ENCODE measurements around the gene MARK3. TPM values are rescaled to one million over a fixed set of nuclear protein-coding genes. Genes with fewer than 3 reads are reported as not detected.

MARK3 gene
- total and polyA plus RNA-seq, 2 of the 13 experiments (the other 11 are each of a cell fraction or from before 2014, with no cell fraction given), result 47.7 to 56.6 TPM

- WGBS (ENCODE audit: low lambda C conversion rate), result 96% methylated on average over 11 of the region's 11 CpGs
- no TSS peak for BruUV-seq (replicated peaks)
- TF ChIP-seq RXRB (CRISPR knock-in tag; IDR thresholded peaks at IDR 0.05; ENCODE audit: borderline replicate concordance), result no peak
- TF ChIP-seq YEATS2 (CRISPR knock-in tag; IDR thresholded peaks at IDR 0.05; ENCODE audit: borderline replicate concordance), result no peak
- TF ChIP-seq HMG20B (CRISPR knock-in tag; conservative IDR thresholded peaks at IDR 0.05), result no peak
- TF ChIP-seq RARG (CRISPR knock-in tag; IDR thresholded peaks at IDR 0.05; ENCODE audit: low read depth), result no peak
- no peak for TF ChIP-seq ZNF280B (CRISPR knock-in tag; IDR thresholded peaks at IDR 0.05; ENCODE audit: borderline replicate concordance)
- no peak for TF ChIP-seq ZNF660 (CRISPR knock-in tag; IDR thresholded peaks at IDR 0.05; ENCODE audit: borderline replicate concordance, low read depth)
- no peak for TF ChIP-seq ZNF770 (CRISPR knock-in tag; IDR thresholded peaks at IDR 0.05)
- no peak for TF ChIP-seq MLXIP (CRISPR knock-in tag; IDR thresholded peaks at IDR 0.05; ENCODE audit: borderline replicate concordance)
- TF ChIP-seq FOXK2 (IDR thresholded peaks at IDR 0.05), result no peak
- TF ChIP-seq HMG20A (CRISPR knock-in tag; IDR thresholded peaks at IDR 0.05; ENCODE audit: borderline replicate concordance), result no peak
- no peak for TF ChIP-seq HOMEZ (CRISPR knock-in tag; IDR thresholded peaks at IDR 0.05; ENCODE audit: low read depth)
- no peak for TF ChIP-seq BCL3 (CRISPR knock-in tag; IDR thresholded peaks at IDR 0.05)
- TF ChIP-seq SIN3A (IDR thresholded peaks at IDR 0.05; ENCODE audit: borderline replicate concordance, low read depth, low read length), result no peak
Observed at GRCh38 chr14:103501041-103501870, 116.0 kb downstream of the MARK3 start.

More at GRCh38 chr14:103501041-103501870, 116.0 kb downstream of the MARK3 start:
- Histone ChIP-seq H3K4me2 (ENCODE audit: low read depth, low read length) (no peak overlapping the region), H3K9ac (ENCODE audit: insufficient read depth, low read depth, low read length) (no peak overlapping the region), H2AFZ (ENCODE audit: low read length) (no peak overlapping the region), H3K4me1 (ENCODE audit: insufficient read depth, low read length) (peaks cover 8% of the 10 kb centered on the region), H3K4me3 (replicated peaks in 1 of 3; ENCODE audit: insufficient read depth in 1 of 3, low read depth in 2 of 3, low read length in 3 of 3) (no peak overlapping the region), H3K36me3 (replicated peaks in 1 of 2; ENCODE audit: control insufficient read depth in 1 of 2, insufficient read depth in 2 of 2, low read length in 2 of 2) (peaks cover 22 to 55% of the 10 kb centered on the region in 2 experiments), H3K9me3 (ENCODE audit: low read length) (no peaks in the 10 kb centered on the region), H3K27me3 (ENCODE audit: control insufficient read depth in 1 of 2, insufficient read depth in 2 of 2, low read length in 2 of 2) (no peaks in the 10 kb centered on the region), H3K79me2 (ENCODE audit: insufficient read depth, low read length) (no peaks in the 10 kb centered on the region), H3K27ac (ENCODE audit: extremely low read length, insufficient read depth, low read length) (no peak overlapping the region), H4K20me1 (ENCODE audit: insufficient read depth, low read length) (no peaks in the 10 kb centered on the region)
- FAIRE-seq (no peak), DNase-seq (ENCODE audit: low spot score) (no peak), ATAC-seq (no peak)
- in situ Hi-C loops (cut with HindIII; ENCODE audit: extremely low pct_ligation_motif_present, low pct_unique_long_range_greater_than_20kb) (loop anchor here (5.0 kb wide), 1 partner anchor 46 kb away; no protein-coding TSS in a partner anchor), intact Hi-C loops (cut with micrococcal nuclease; ENCODE audit: unreplicated experiment) (loop anchor here (5.0 kb wide), 1 partner anchor 1194 kb away; the partner anchor contains the start of gene MOK)
- ChIA-PET POLR2A (no interaction called here), CTCF (ENCODE audit: low intra/inter-chr PET ratio, low total read pairs) (interaction anchor here (0.8 to 2.0 kb wide), 2 partner anchors 45 to 48 kb away, joined by 3 to 31 read pairs; no protein-coding TSS in a partner anchor)
